Left kidney (tissue), 2 donors: ENCODE measurements around the gene MEF2A. TPM values are rescaled to one million over a fixed set of nuclear protein-coding genes. Genes with fewer than 3 reads are reported as not detected.

Experiments
- DNase-seq: peaks from one replicate; pipeline ENCODE4 v3.0.0-alpha.2; 2013
- polyA plus RNA-seq: library from polyadenylated mRNA; unstranded; fragments of 120-200 nt; gene quantifications from one replicate; pipeline ENCODE4 v1.2.1, GENCODE V29; 2013; ENCODE audit not compliant: insufficient read length

The MEF2A gene
- polyA plus RNA-seq, 1 donor = 59.3 TPM

DNA sequence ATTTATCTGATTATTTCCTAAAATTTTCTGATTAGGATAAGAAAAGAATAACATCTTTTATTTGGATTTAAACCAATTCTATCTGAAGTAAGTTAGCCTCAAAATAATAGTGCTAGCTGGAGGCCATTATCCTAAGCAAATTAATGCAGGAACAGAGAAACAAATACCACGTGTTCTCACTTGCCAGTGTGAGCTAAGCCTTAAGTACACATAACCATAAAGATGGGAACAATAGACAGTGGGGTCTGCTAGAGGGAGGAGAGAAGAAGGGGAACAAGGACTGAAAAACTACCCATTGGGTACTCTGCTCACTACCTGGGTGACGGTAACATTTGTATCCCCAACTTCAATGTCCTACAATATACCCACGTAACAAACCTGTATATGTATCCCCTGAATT is 198.7 kb downstream of the MEF2A start:
- no peak for DNase-seq

Other genes with a start within 250 kb of the MEF2A start
- 15.6 TPM for gene LYSMD4, start 167.5 kb downstream of the MEF2A start, polyA plus RNA-seq